Suppressor macrophage (primary cell): ENCODE measurements around the gene FOXRED2.
"Not testable (repeated sequence)": the region's sequence is repeated elsewhere in the genome, so short reads cannot be mapped to it uniquely, and the experiment has no call there.

ENCODE experiments used
- DNase-seq, 4 experiments: peaks; one replicate each; pipeline ENCODE4 v3.0.0-alpha.2; 2020 to 2022
- total RNA-seq, 17 experiments: gene quantifications; one replicate each; lab custom pipeline; 2026; ENCODE audit warnings: mixed read lengths in 6 of 17, inconsistent platforms in 3 of 17; lab: John Stamatoyannopoulos, UW

FOXRED2 gene
- 1.8 to 33.1 (median 11.6) reads per million in 17 experiments for total RNA-seq

- peak; percentile 86 to 96 (median 92) for DNase-seq
Observed at GRCh38 chr22:36506637-36507517, at the start of gene FOXRED2. TSS of gene FOXRED2 (minus strand) at chr22:36507040. CDS start at chr22:36506422, 618 bp downstream.

GRCh38 chr22:36554098-36554497 is 47.3 kb upstream of the FOXRED2 start:
- DNase-seq: no peak

DNA sequence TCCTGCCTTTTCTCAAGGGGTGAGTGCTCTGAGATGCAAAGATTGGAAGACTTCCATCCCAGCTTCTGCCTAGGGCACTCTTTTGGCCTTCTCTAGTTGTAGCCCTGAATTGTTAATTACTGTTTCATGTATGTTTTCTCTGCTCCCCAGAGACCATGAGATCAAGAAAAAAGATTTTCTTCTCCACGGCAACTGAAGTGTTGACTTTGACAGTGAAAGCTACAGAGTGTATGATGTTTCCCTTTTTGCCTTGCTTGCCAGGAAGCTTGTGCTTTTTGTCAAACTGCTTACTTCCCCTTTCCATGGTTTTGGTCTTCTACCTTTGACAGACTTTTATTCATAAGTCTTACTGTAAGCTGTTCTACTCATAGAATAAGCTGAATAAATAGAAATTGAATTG is 45.4 kb upstream of the FOXRED2 start:
- peak; percentile 54 to 79 (median 68) for DNase-seq

DNA sequence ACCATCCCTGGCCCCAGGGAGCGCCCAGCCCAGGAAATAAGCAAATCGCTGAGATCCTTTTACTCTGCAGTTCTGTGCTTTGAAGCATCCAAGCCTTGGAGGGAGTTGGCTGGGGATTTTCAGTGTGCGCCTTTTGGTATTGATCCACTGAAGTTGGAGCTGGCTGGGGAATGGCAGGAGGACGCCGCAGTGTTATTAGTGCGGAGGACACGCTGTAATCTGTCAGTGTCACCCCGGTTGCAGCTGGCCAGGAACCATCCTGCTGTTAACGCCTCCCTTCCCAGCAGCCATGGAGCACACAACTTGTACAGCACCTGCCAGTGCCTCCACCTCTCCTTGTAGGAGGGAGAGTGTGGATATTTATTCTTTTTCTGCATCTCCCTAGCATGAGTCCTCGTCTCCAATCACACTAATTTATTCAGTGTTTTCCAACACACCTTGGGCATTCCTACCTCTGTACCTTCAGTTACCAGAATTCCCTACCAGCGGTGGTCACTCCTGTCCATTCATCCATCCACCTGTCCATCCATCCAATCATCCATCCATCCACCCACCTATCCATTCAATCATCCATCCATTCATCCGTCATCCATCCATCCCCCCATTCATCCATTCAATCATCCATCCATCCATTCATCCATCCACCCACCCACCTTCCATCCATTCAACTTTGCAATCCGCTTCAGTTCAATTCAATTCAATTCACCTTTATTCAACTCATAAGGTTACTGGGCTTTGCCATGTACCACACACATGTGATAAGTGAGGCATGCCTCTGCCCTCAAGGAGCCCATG is 44.1 kb upstream of the FOXRED2 start:
- DNase-seq: no peak

DNA sequence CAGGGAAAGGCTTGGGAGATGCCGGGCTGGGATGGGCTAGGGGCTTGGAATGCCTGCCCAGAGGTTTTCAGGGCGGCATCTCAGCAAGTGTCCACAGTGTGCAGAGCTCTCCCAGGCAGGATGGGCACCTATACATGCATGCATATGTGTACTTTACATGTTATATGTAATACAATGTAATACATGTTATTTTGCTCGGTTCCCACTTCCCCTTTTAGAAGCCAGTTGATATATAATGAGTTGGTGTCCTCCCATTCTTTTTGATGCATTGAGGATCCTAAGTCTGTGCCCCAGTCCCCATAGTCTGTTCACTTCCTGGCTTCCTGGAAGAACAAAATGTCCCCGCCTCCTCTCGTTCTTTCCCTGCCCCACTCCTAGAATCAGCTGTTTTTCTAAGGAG is 42.2 kb upstream of the FOXRED2 start:
- no peak for DNase-seq

- DNase-seq: peak; percentile 17 to 54 (median 36)
Observed at GRCh38 chr22:36548606-36549005, 41.8 kb upstream of the FOXRED2 start.

- peak; percentile 6 to 38 (median 10) for DNase-seq
Observed at GRCh38 chr22:36546932-36547331, 40.1 kb upstream of the FOXRED2 start.

GRCh38 chr22:36546092-36546804 is 39.4 kb upstream of the FOXRED2 start:
- DNase-seq: peak; percentile 58 to 73 (median 71)

DNA sequence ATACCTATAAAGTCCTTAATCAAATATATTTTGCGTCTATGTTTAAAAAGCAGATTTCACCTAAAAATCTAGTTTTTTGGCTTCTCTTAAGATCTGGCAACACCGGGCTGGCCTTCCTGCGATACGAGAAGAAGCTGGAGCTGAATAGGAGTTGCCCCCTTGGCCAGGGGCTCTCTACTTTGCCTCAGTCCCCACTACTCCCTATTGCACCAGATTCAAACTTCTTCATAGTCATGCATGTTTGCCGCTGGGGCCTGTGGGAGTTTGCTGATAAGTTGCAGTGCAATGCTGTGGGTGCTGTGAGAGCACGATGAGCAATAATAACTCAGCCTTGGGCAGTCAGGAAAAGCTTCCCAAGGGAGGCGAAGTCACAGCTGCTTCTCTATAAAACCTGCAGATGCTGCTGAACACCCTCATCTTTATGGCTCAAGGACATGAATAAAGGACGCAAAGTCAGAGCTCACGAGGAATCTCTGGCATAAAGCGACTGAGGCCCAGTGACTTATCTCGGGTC is 37.3 kb upstream of the FOXRED2 start:
- peak; percentile 23 to 52 (median 36) for DNase-seq

GRCh38 chr22:36541831-36542411 is 35.1 kb upstream of the FOXRED2 start:
- peak; percentile 16 to 55 (median 48) for DNase-seq

- no peak for DNase-seq
Observed at GRCh38 chr22:36540867-36541642, 34.2 kb upstream of the FOXRED2 start.

DNA sequence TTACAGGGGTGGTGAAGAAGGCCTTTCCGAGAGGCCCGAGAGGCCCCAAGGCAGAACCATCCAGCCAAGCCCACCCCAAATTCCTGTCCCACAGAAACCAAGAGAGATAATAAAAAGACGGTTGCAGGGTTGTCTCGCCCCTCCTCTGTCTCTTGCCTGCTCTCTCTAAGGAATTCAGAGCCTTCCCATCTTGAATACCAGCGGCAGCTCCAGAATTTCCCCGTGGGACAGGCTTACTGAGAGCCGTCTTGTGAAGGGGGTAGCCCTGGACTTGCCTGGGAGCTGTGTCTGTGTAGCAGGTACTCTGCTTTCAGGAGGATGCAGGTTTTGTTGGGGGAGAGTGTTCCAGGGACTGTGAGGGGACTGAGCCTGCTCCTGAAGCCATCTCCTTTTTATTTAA is 31.7 kb upstream of the FOXRED2 start:
- DNase-seq: no peak

- no peak for DNase-seq
Observed at GRCh38 chr22:36536717-36537116, 29.9 kb upstream of the FOXRED2 start.

DNA sequence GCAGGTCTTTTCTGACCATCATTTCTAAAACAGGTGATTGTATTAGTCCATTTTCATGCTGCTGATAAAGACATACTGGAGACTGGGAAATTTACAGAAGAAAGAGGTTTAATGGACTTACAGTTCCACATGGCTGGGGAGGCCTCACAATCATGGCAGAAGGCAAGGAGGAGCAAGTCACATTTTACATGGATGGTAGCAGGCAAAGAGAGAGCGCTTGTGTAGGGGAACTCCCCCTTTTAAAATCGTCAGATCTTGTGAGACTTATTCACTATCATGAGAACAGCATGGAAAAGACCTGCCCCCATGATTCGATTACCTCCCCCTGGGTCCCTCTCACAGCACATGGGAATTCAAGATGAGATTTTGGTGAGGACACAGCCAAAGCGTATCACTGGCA is 26.5 kb upstream of the FOXRED2 start:
- not testable (repeated sequence) for DNase-seq

DNA sequence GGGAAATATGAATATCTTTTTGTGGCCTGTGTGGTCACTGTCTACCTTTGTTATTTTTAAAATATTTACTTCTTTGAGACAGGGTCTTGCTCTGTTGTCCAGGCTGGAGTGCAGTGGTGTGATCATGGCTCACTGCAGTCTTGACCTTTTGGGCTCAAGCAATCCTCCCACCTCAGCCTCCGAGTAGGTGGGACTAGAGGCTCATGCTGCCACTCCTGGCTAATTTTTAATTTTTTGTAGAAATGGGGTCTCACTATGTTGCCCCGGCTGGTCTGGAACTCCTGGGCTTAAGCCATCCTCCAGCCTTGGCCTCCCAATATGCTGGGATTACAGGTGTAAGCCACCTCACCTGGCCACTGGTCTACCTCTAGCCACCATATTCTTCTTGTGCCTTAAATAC is 25.6 kb upstream of the FOXRED2 start:
- DNase-seq: no peak

DNA sequence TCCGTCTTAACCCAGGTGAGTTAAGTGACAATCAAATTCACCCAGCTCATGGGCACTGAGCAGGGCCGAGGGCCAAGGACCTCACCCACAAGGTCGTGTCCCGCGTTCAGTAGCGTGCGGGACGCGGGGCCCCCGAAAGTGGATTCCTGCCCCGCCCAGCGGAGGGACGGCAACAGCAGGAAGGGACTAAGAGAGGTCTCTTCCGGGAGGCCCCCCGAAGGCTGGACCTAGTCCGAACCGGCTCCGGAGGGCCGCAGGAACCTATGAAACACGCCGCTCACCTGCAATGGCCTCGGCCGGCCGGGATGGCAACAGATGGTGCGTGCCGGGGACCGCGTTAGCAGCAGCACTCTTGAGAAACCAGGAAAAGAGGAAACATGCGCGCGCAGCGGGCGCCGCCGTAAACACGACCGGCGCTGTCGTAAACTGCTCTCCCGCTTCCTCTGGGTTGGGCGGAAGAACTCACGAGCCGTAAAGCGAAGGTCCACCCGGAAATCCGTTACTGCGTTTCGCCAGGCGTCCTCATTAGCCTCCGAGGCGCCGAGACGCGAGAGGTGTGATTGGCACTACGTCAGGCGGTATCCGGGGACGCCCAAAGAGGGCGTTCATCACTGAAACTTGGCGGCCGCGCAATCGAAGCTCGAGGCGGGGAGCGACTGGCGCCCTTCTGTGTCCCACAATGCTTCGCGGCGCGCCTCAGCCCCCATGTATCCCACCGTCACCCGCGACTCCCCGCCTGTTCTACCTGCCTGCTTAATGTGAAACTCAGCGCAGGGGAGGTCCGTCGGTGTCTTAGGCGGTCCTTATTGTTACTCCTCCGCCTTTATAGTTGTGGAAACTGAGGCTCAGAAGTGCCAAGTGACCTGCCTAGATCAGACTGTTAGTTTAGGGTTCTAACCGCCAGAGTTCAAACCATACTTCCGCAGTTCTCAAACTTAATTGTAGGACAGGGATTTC is 22.2 kb upstream of the FOXRED2 start, which contains the start of gene EIF3D:
Gene EIF3D (minus strand): TSS at position 372 of the 957 bp plus-strand sequence. CDS start 3,045 bp downstream, outside the sequence.
- peak; percentile 100 for DNase-seq

DNA sequence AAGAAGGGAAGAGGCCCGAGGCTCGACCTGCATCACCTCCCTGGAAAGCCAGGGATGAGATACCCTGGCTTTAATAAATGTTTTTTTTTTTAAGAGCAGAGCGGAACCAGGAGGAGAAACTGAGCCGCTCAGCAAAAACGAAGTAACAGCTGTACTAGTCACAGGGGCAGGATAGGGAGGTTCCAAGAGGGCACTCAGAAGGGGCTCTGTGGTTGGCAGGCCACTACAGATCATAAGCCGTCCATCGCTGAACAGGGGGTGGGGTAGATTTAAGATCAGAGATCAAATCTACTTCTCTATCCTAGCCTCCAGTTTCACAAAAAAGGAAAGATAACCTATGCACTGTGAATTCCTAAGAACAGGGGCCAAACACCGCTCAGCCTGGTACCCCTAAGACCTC is 21.5 kb upstream of the FOXRED2 start:
- peak; percentile 45 to 57 (median 46) for DNase-seq

GRCh38 chr22:36522662-36523061 is 15.8 kb upstream of the FOXRED2 start:
- DNase-seq: no peak

- DNase-seq: peak in 3 of 4 experiments; percentile 8 to 55 (median 42)
Observed at GRCh38 chr22:36520423-36520822, 13.6 kb upstream of the FOXRED2 start.

DNA sequence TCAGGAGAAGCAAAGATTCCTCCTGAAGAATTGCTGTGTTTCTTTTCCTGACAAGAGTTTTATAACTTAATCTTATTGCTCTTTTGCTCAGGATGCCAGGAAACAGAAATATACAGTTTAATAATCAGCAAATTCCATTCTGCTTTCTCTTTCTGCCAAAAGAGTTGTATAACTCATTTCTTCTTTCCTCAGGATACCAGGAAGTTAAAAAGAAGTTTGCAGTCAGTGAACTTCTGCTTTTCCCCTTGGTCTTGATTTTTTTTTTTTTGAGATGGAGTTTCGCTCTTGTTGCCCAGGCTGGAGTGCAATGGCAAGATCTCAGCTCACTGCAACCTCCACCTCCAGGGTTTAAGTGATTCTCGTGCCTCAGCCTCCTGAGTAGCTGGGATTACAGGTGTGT is 13.1 kb upstream of the FOXRED2 start:
- DNase-seq: peak; percentile 20 to 78 (median 50)
